Raji (cell line): ENCODE measurements around the gene KPNA6.

Experiments used
- POLR2A ChIP-seq: IDR thresholded peaks from 2 replicates; pipeline ENCODE4 v1.6.1; 2011; ENCODE audit warnings: low read depth, low read length, control low read depth; ENCODE audit not compliant: insufficient read depth

The KPNA6 gene

GRCh38 chr1:32179193-32179442 lies 71.3 kb downstream of the KPNA6 start:
- no peak for TF ChIP-seq POLR2A

GRCh38 chr1:32179443-32180185 lies 71.8 kb downstream of the KPNA6 start, which contains the start of gene TXLNA:
TXLNA (plus strand) TSS chr1:32179675; CDS start chr1:32180346, 671 bp downstream.
- peak; percentile 89 for TF ChIP-seq POLR2A

GRCh38 chr1:32180186-32181060 lies 72.6 kb downstream of the KPNA6 start:
- TF ChIP-seq POLR2A = no peak

GRCh38 chr1:32181065-32181464 lies 73.2 kb downstream of the KPNA6 start:
- no peak for TF ChIP-seq POLR2A

- TF ChIP-seq POLR2A = no peak
Observed at GRCh38 chr1:32181563-32181962, 73.7 kb downstream of the KPNA6 start.

GRCh38 chr1:32182060-32182459 lies 74.2 kb downstream of the KPNA6 start:
- TF ChIP-seq POLR2A = no peak

- no peak for TF ChIP-seq POLR2A
Observed at GRCh38 chr1:32184650-32185049, 76.8 kb downstream of the KPNA6 start.

GRCh38 chr1:32186077-32186476 lies 78.2 kb downstream of the KPNA6 start:
- TF ChIP-seq POLR2A = no peak

GRCh38 chr1:32186491-32186890 lies 78.6 kb downstream of the KPNA6 start:
- TF ChIP-seq POLR2A = no peak

- no peak for TF ChIP-seq POLR2A
Observed at GRCh38 chr1:32187850-32188249, 80.0 kb downstream of the KPNA6 start.

- no peak for TF ChIP-seq POLR2A
Observed at GRCh38 chr1:32192220-32192948, 84.5 kb downstream of the KPNA6 start.

GRCh38 chr1:32194984-32195383 lies 87.1 kb downstream of the KPNA6 start:
- TF ChIP-seq POLR2A = no peak

GRCh38 chr1:32195531-32195930 lies 87.7 kb downstream of the KPNA6 start:
- no peak for TF ChIP-seq POLR2A

GRCh38 chr1:32195972-32196823 lies 88.3 kb downstream of the KPNA6 start:
- TF ChIP-seq POLR2A = no peak

GRCh38 chr1:32197074-32197473 lies 89.2 kb downstream of the KPNA6 start:
- no peak for TF ChIP-seq POLR2A
